Measurements from ENCODE around the gene COG8.

COG8 gene

DNA sequence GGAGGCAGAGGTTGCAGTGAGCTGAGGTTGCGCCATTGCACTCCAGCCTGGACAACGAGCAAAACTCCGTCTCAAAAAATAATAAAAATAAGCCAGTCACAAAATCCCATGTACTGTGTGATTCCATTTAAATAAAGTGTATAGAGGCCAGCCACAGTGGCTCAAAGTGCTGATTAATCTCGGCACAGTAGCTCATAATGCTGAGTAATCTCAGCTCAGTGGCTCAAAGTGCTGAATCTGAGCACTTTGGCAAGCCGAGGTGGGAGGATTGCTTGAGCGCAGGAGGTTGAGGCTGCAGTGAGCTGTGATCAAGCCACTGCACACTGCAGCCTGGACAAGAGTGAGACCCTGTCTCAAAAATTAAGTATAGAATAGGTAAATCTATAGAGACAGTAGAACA is 7.3 kb upstream of the COG8 start:
- DNase-seq (ENCODE audit: low spot score), result no peak

- DNase-seq (ENCODE audit: low spot score), result no peak
Measured at GRCh38 chr16:69345923-69346322, 6.6 kb upstream of the COG8 start.

DNA sequence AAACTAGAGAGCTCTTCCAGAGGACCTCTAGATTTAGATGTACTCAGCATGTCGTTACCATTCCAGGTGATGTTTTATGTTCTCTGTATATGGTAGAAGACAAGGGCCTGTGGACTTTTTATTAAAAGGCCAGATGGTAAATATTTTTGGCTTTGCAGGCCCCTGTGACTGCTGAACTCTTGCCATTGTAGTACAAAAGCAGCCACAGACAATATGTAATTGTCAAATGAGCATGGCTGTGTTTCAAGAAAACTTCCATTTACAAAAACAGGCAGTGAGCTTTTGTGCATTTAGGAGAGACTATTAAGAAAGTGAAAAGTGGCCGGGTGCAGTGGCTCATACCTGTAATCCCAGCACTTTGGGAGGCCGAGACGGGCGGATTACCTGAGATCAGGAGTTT is 4.8 kb upstream of the COG8 start:
- no peak for DNase-seq (ENCODE audit: low spot score)

GRCh38 chr16:69340095-69340644 is 806 bp upstream of the COG8 start:
- no peak for DNase-seq (ENCODE audit: low spot score)

DNA sequence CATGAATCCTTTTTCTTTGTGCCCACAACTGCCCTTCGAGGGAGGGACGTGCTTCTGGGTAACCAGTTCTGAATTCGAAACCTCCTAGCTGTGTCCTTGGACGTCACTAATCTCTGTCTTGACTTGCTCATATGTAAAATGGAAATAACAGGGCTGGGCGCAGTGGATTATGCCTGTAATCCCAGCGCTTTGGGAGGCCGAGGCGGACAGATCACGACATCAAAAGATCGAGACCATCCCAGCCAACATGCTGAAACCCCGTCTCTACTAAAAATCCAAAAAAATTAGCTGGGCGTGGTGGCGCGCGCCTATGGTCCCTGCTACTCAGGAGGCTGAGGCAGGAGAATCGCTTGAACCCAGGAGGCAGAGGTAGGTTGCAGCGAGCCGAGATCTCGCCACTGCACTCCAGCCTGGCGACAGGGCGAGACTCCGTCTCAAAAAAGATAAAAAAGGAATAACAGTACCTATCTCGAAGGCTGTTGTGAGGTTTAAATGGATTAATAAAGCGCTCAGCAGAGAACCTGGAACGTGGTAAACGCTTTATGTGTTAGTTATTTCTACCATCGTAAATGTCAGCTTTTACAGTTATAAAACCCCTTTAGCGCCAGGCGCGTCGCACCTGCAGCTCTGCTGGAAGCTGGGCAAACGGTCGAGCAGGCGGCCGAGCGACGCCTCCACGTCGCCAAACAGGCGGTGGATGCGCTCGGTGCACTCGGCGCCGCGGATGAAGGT is 641 bp downstream of the COG8 start:
- DNase-seq (ENCODE audit: low spot score), result no peak

DNA sequence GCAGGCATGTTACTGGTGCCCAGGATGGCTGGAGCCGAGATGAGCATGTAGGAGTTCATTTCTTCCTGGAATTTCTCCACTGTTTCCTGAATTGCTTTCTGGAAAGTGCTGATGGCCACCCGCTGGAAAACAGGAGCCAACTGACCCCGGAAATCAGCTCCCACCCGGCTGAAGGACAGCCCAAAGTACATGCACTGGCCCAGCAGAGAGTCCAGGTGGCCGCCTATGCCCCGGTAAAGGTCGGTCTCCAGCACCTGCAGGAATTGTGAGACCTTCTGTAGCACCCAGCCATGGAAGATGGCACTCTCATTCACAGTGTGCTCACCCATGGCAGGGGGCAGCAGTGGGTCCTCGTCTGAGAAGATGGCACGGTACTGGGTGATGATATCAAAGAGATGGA is 4.7 kb downstream of the COG8 start:
- no peak for DNase-seq (ENCODE audit: low spot score)

GRCh38 chr16:69330286-69331109 is 8.9 kb downstream of the COG8 start, which contains the start of gene PDF:
Gene PDF, minus strand, starts transcription at chr16:69330588. Its CDS starts 18 bp downstream, at chr16:69330570.
- peak; percentile 96 for DNase-seq (ENCODE audit: low spot score)

GRCh38 chr16:69329369-69330285 is 9.7 kb downstream of the COG8 start:
- DNase-seq (ENCODE audit: low spot score), result no peak

- peak; percentile 42 for DNase-seq (ENCODE audit: low spot score)
Measured at GRCh38 chr16:69328854-69329316, 10.5 kb downstream of the COG8 start.

DNA sequence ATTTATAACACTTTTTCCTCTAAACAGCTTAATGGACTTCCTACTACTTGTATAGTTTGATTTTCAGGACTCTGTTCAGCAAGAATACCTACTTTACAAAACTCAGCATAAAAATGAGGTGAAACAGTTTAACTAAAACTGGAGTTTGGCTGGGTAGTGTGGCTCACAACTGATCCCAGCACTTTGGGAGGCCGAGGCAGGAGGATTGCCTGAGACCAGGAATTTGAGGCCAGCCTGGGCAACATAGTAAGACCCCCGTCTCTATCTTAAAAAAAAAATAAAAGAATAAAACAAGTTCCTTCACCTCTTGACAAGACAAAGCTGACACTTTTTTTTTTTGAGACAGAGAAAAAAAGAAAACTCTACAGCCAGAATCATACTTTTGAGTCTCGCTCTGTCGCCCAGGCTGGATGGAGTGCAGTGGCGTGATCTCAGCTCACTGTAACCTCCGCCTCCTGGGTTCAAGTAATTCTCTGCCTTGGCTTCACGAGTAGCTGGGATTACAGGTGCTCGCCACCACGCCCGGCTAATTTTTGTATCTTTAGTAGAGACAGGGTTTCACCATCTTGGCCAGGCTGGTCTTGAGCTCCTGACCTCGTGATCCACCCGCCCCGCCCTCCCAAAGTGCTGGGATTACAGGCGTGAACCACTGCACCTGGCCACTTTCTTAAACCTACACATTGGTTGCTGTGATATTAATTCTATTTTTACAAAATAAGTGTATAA is 11.6 kb downstream of the COG8 start:
- DNase-seq (ENCODE audit: low spot score), result no peak

DNA sequence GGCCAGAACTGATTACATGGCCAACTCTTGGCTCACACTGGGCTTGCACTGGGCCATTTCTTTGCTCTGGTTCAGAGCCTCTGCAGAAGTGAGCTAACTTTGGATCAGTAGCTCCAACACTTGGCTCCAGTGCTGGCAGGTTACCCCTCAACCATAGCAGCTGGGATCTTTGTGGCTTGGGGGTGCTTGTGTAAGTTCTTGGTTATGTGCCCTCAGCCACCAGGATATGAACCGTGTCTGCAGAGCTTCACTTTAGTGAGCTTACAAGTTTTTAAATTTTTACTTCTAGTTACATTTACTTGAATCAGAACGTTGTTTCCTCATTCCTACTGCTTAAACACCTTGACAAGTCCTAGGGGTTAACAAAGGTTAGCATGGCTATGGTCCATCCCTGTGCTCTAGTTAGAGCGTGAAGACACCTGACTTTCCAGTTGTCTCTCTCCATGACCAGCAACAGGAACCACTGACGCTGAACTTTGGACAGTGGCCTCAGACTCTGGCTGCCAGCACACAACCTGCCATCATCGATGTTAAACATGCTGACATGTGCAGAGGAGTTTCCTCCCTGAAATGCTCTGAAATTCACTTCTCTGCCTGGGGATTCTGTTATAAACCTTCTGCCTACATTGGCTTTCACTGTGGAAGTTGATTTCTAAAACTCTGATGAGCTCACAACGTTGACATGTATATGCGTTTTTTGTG is 13.0 kb downstream of the COG8 start:
- DNase-seq (ENCODE audit: low spot score), result no peak

GRCh38 chr16:69325784-69326171 is 13.6 kb downstream of the COG8 start:
- no peak for DNase-seq (ENCODE audit: low spot score)

DNA sequence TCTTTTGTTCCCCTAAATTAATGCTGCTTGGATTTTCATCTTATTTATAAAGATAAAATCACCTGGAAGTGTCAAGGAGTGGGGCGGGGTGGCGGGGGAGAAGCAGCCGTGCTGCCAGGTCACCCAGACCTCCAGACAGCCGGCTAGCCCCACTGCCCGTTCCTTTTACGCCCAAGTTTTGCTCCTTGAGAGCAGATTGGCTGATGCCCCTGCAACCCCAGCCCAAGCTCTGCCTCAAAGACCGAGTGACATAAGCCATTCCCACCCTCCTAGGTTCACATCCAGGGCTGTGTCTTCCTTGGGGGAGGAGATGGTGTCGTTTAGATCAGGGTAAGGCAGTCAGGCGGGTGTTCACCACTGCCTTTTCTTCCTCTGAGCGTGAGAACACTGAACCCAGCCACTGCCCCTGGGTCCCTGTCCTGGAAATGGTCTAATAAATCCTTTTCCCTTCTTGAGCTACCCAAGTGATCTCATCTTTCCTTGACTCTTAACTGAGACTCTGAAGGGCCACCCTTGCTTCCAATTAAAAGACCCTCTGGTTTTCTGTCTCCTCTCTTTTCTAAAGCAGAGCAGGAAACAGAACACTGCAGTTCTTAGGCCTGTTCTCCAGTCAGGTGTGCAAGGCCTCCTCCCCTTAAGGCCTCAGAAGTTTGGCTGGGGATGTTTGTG is 14.6 kb downstream of the COG8 start:
- no peak for DNase-seq (ENCODE audit: low spot score)

- peak; percentile 69 for DNase-seq (ENCODE audit: low spot score)
Measured at GRCh38 chr16:69324013-69324531, 15.3 kb downstream of the COG8 start.

GRCh38 chr16:69323415-69323814 is 15.9 kb downstream of the COG8 start:
- DNase-seq (ENCODE audit: low spot score), result no peak

DNA sequence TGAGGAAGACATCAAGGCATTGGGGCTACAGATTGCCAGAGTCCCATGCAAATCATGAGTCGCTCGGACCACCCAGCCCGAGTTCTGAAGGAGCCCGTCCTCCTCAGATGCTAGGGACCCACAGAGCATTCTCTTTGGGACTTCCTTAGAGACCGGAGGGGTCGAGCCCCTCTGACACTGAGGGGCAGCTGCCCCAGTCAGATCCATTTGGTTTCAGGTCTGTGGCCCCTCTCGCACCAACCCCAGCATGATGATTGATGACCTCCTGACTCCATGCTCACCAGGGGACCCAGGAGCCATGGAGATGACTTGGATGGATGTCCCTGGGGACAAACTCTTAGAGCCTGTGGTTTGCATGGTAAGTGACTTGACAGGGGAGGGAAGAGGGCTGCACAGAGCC is 17.0 kb downstream of the COG8 start:
- no peak for DNase-seq (ENCODE audit: low spot score)

DNA sequence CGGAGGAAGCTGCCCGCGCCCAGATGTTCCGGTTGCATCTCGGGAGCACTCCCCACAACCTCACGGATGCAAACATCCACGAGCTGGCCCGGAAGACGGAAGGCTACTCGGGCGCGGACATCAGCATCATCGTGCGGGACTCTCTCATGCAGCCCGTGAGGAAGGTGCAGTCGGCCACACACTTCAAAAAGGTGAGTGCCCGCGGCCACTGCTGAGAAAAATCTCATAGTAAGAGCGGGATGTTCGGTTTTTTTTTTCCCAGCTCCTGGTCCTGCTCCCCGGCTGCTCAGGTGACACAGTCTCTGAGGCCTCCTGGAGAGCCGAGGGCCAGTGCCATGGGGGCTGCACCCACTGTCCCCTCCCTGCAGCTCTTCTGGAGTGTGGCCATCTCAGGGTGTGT is 18.3 kb downstream of the COG8 start:
- no peak for DNase-seq (ENCODE audit: low spot score)

GRCh38 chr16:69320740-69321073 is 18.7 kb downstream of the COG8 start:
- DNase-seq (ENCODE audit: low spot score), result no peak

GRCh38 chr16:69319826-69320739 is 19.3 kb downstream of the COG8 start:
- no peak for DNase-seq (ENCODE audit: low spot score)
